Measurements from ENCODE around the gene HYAL4. TPM values are rescaled to one million over a fixed set of nuclear protein-coding genes. Genes with fewer than 3 reads are reported as not detected.

Gene HYAL4
- polyA plus RNA-seq, 3 donors: not detected

GRCh38 chr7:123871998-123872867, 27.3 kb downstream of the HYAL4 start:
- peak; percentile 18 to 50 (median 49) for DNase-seq
- Histone ChIP-seq H3K79me2 (ENCODE audit: insufficient read depth, low read length) (no peaks in the 10 kb centered on the region), H3K4me3 (replicated peaks in 1 of 3; ENCODE audit: low read depth in 2 of 3, low read length in 3 of 3) (no peak overlapping the region), H3K4me2 (replicated peaks; ENCODE audit: extremely low read depth, low read length, poor library complexity, severe bottlenecking) (no peak overlapping the region), H3K9ac (ENCODE audit: insufficient read depth, low read length, poor library complexity, severe bottlenecking) (no peak overlapping the region), H2AFZ (ENCODE audit: insufficient read depth, low read depth, low read length, poor library complexity, severe bottlenecking) (no peak overlapping the region), H3K9me3 (replicated peaks in 1 of 2; ENCODE audit: control insufficient read depth in 1 of 2, insufficient read depth in 1 of 2, low read length in 2 of 2) (no peaks in the 10 kb centered on the region), H3K36me3 (replicated peaks in 1 of 2; ENCODE audit: control insufficient read depth in 1 of 2, insufficient read depth in 2 of 2, low read length in 2 of 2) (no peaks in the 10 kb centered on the region), H3K27ac (ENCODE audit: low read depth in 1 of 2, low read length in 2 of 2) (no peak overlapping the region), H4K20me1 (ENCODE audit: insufficient read depth, low read length) (no peaks in the 10 kb centered on the region), H3K27me3 (ENCODE audit: control insufficient read depth in 2 of 2, insufficient read depth in 2 of 2, low read length in 2 of 2) (peaks cover 0 to 2% of the 10 kb centered on the region in 2 donors), H3K4me1 (ENCODE audit: control insufficient read depth in 1 of 2, insufficient read depth in 2 of 2, low read length in 2 of 2) (peaks cover 7% of the 10 kb centered on the region in 2 donors)
- TF ChIP-seq CTCF (IDR thresholded peaks at IDR 0.05): peak; percentile 55
- Mint-ChIP-seq H3K9me3 (peaks cover 0 to 3% (median 0%) of the 10 kb centered on the region in 7 donors), H3K27ac (no peak overlapping the region), H3K27me3 (ENCODE audit: low read depth in 3 of 3) (peaks cover 2 to 16% (median 6%) of the 10 kb centered on the region in 3 donors), H3K4me1 (peaks cover 14% of the 10 kb centered on the region), H3K4me3 (no peak overlapping the region), H3K36me3 (no peaks in the 10 kb centered on the region)
- intact Hi-C loops (cut with micrococcal nuclease): no loop called here
- WGBS (ENCODE audit: insufficient coverage): 0% methylated on average over 3 of the region's 7 CpGs

GRCh38 chr7:123872908-123873307, 27.9 kb downstream of the HYAL4 start:
- no peak for DNase-seq
- intact Hi-C loops (cut with micrococcal nuclease): no loop called here
- Histone ChIP-seq H2AFZ (ENCODE audit: insufficient read depth, low read depth, low read length, poor library complexity, severe bottlenecking) (no peak overlapping the region), H3K27me3 (ENCODE audit: control insufficient read depth in 2 of 2, insufficient read depth in 2 of 2, low read length in 2 of 2) (peaks cover 0 to 2% of the 10 kb centered on the region in 2 donors), H3K36me3 (replicated peaks in 1 of 2; ENCODE audit: control insufficient read depth in 1 of 2, insufficient read depth in 2 of 2, low read length in 2 of 2) (no peaks in the 10 kb centered on the region), H3K9ac (ENCODE audit: insufficient read depth, low read length, poor library complexity, severe bottlenecking) (no peak overlapping the region), H3K4me2 (replicated peaks; ENCODE audit: extremely low read depth, low read length, poor library complexity, severe bottlenecking) (no peak overlapping the region), H3K9me3 (replicated peaks in 1 of 2; ENCODE audit: control insufficient read depth in 1 of 2, insufficient read depth in 1 of 2, low read length in 2 of 2) (no peaks in the 10 kb centered on the region), H3K79me2 (ENCODE audit: insufficient read depth, low read length) (no peaks in the 10 kb centered on the region), H4K20me1 (ENCODE audit: insufficient read depth, low read length) (no peaks in the 10 kb centered on the region), H3K4me3 (replicated peaks in 1 of 3; ENCODE audit: low read depth in 2 of 3, low read length in 3 of 3) (no peak overlapping the region), H3K27ac (ENCODE audit: low read depth in 1 of 2, low read length in 2 of 2) (no peak overlapping the region), H3K4me1 (ENCODE audit: control insufficient read depth in 1 of 2, insufficient read depth in 2 of 2, low read length in 2 of 2) (peaks cover 0 to under 1% of the 10 kb centered on the region in 2 donors)
- WGBS (ENCODE audit: insufficient coverage): 93% methylated on average over 3 of the region's 4 CpGs
- Mint-ChIP-seq H3K4me1 (peaks cover 8% of the 10 kb centered on the region), H3K27me3 (ENCODE audit: low read depth in 3 of 3) (peaks cover 2 to 16% (median 6%) of the 10 kb centered on the region in 3 donors), H3K4me3 (no peak overlapping the region), H3K27ac (no peak overlapping the region), H3K36me3 (no peaks in the 10 kb centered on the region), H3K9me3 (peaks cover 0 to 3% (median 0%) of the 10 kb centered on the region in 7 donors)
- TF ChIP-seq CTCF (IDR thresholded peaks at IDR 0.05): no peak
